Immature natural killer cell (primary cell): ENCODE results near the gene PRR4. TPM values are rescaled to one million over a fixed set of nuclear protein-coding genes. Genes with fewer than 3 reads are reported as not detected.

Experiments
- DNase-seq, 3 donors: peaks; one replicate each; pipeline ENCODE4 v3.0.0; 2022; ENCODE audit warnings: mixed read lengths in 1 of 3
- H3K27ac Mint-ChIP-seq, 6 donors: one replicate each; pipeline ENCODE4 v1.8.0; 2020; ENCODE audit warnings: mixed read lengths in 6 of 6, mild to moderate bottlenecking in 5 of 6, inconsistent platforms in 4 of 6, moderate library complexity in 3 of 6
- H3K27me3 Mint-ChIP-seq, 3 donors: one replicate each; pipeline ENCODE4 v1.8.0; 2020 to 2021; ENCODE audit warnings: low read depth in 3 of 3, mild to moderate bottlenecking in 3 of 3, mixed read lengths in 3 of 3, moderate library complexity in 3 of 3, inconsistent platforms in 1 of 3
- H3K36me3 Mint-ChIP-seq, 3 donors: one replicate each; pipeline ENCODE4 v1.8.0; 2020; ENCODE audit warnings: mixed read lengths in 3 of 3, inconsistent platforms in 2 of 3, mild to moderate bottlenecking in 2 of 3
- H3K4me1 Mint-ChIP-seq, 2 donors: one replicate each; pipeline ENCODE4 v1.8.0; 2020; ENCODE audit warnings: inconsistent platforms in 2 of 2, mild to moderate bottlenecking in 2 of 2, mixed read lengths in 2 of 2, moderate library complexity in 1 of 2
- H3K4me3 Mint-ChIP-seq, 5 donors: one replicate each; pipeline ENCODE4 v1.8.0; 2020; ENCODE audit warnings: mild to moderate bottlenecking in 5 of 5, mixed read lengths in 5 of 5, inconsistent platforms in 3 of 5, moderate library complexity in 3 of 5
- H3K9me3 Mint-ChIP-seq, 6 donors: one replicate each; pipeline ENCODE4 v1.8.0; 2020; ENCODE audit warnings: mild to moderate bottlenecking in 6 of 6, mixed read lengths in 6 of 6, inconsistent platforms in 4 of 6, moderate library complexity in 3 of 6
- polyA plus RNA-seq, 3 donors: library from polyadenylated mRNA; unstranded; fragments of 300-500 nt; fragmentation: Illumina TruSeq; gene quantifications; one replicate each; pipeline ENCODE4 v1.2.3, GENCODE V29; 2021

The PRR4 gene
- polyA plus RNA-seq, result 1 to 10 TPM; 1.9 to 4.5 (median 3.5) TPM

- peak; percentile 31 to 50 (median 43) for DNase-seq
- Mint-ChIP-seq H3K9me3 (peaks cover 0 to 1% (median 0%) of the 10 kb centered on the region in 6 donors), H3K27me3 (no peaks in the 10 kb centered on the region), H3K4me1 (peaks cover 41 to 43% of the 10 kb centered on the region in 2 donors), H3K4me3 (peak within 1 kb of the TSS in 1 of 5 donors; percentile 25), H3K27ac (peak within 1 kb of the TSS in 4 of 6 donors; percentile 37 to 74 (median 49)), H3K36me3 (peaks cover 15 to 27% (median 21%) of the 10 kb centered on the region in 3 donors)
Observed at GRCh38 chr12:10849425-10849878, at the start of gene PRR4. PRR4 (minus strand) TSS chr12:10849475; CDS start chr12:10849437, 38 bp downstream.

GRCh38 chr12:10896854-10897253 is 47.6 kb upstream of the PRR4 start:
- Mint-ChIP-seq H3K36me3 (peaks cover under 1 to 21% (median 18%) of the 10 kb centered on the region in 3 donors), H3K4me1 (no peaks in the 10 kb centered on the region)

GRCh38 chr12:10891937-10892336 is 42.7 kb upstream of the PRR4 start:
- no peaks in the 10 kb centered on the region for H3K4me1 Mint-ChIP-seq
- H3K27ac Mint-ChIP-seq, result no peak overlapping the region
- no peak overlapping the region for H3K4me3 Mint-ChIP-seq
- H3K9me3 Mint-ChIP-seq, result no peaks in the 10 kb centered on the region
- H3K36me3 Mint-ChIP-seq, result peaks cover 6 to 24% (median 11%) of the 10 kb centered on the region in 3 donors
- H3K27me3 Mint-ChIP-seq, result no peaks in the 10 kb centered on the region
- DNase-seq, result no peak

More at GRCh38 chr12:10896854-10897253, 47.6 kb upstream of the PRR4 start:
- H3K9me3 Mint-ChIP-seq, result peaks cover 0 to 4% (median 3%) of the 10 kb centered on the region in 6 donors
- DNase-seq, result no peak
- no peak overlapping the region for H3K4me3 Mint-ChIP-seq
- H3K27ac Mint-ChIP-seq, result no peak overlapping the region
- H3K27me3 Mint-ChIP-seq, result no peaks in the 10 kb centered on the region

GRCh38 chr12:10889226-10889625 is 40.0 kb upstream of the PRR4 start:
- Mint-ChIP-seq H3K9me3 (no peaks in the 10 kb centered on the region), H3K4me1 (no peaks in the 10 kb centered on the region), H3K27me3 (no peaks in the 10 kb centered on the region), H3K27ac (no peak overlapping the region), H3K4me3 (no peak overlapping the region), H3K36me3 (peaks cover 6 to 18% (median 9%) of the 10 kb centered on the region in 3 donors)
- DNase-seq, result no peak

GRCh38 chr12:10884086-10884725 is 34.9 kb upstream of the PRR4 start, which contains the start of gene PRH1:
PRH1 (minus strand) TSS chr12:10884255; CDS start chr12:10884217, 38 bp downstream.
- Mint-ChIP-seq H3K4me1 (no peaks in the 10 kb centered on the region), H3K27ac (no peak within 1 kb of the TSS), H3K4me3 (no peak within 1 kb of the TSS), H3K36me3 (peaks cover 8 to 15% (median 11%) of the 10 kb centered on the region in 3 donors), H3K9me3 (no peaks in the 10 kb centered on the region), H3K27me3 (no peaks in the 10 kb centered on the region)
- DNase-seq, result no peak

GRCh38 chr12:10873378-10873777 is 24.1 kb upstream of the PRR4 start:
- Mint-ChIP-seq H3K4me1 (no peaks in the 10 kb centered on the region), H3K36me3 (peaks cover 12 to 37% (median 26%) of the 10 kb centered on the region in 3 donors), H3K27ac (no peak overlapping the region), H3K9me3 (no peaks in the 10 kb centered on the region), H3K27me3 (peaks cover 0 to 1% (median 0%) of the 10 kb centered on the region in 3 donors), H3K4me3 (no peak overlapping the region)
- no peak for DNase-seq

GRCh38 chr12:10867381-10867780 is 18.1 kb upstream of the PRR4 start:
- no peak for DNase-seq
- H3K27ac Mint-ChIP-seq, result no peak overlapping the region
- peaks cover 9 to 25% (median 16%) of the 10 kb centered on the region in 3 donors for H3K36me3 Mint-ChIP-seq
- no peak overlapping the region for H3K4me3 Mint-ChIP-seq
- H3K9me3 Mint-ChIP-seq, result peaks cover 3 to 8% (median 4%) of the 10 kb centered on the region in 6 donors
- H3K27me3 Mint-ChIP-seq, result peaks cover 0 to 1% (median 0%) of the 10 kb centered on the region in 3 donors
- no peaks in the 10 kb centered on the region for H3K4me1 Mint-ChIP-seq

- Mint-ChIP-seq H3K4me1 (no peaks in the 10 kb centered on the region), H3K27ac (no peak overlapping the region), H3K27me3 (peaks cover 2 to 3% (median 3%) of the 10 kb centered on the region in 3 donors), H3K36me3 (peaks cover 41 to 48% (median 44%) of the 10 kb centered on the region in 3 donors), H3K4me3 (no peak overlapping the region), H3K9me3 (peaks cover 8 to 27% (median 13%) of the 10 kb centered on the region in 6 donors)
- DNase-seq, result no peak
Observed at GRCh38 chr12:10863512-10864218, 14.4 kb upstream of the PRR4 start.

GRCh38 chr12:10861366-10861765 is 12.1 kb upstream of the PRR4 start:
- Mint-ChIP-seq H3K9me3 (peaks cover 15 to 49% (median 24%) of the 10 kb centered on the region in 6 donors), H3K36me3 (peaks cover 61 to 67% (median 61%) of the 10 kb centered on the region in 3 donors)

GRCh38 chr12:10855807-10856206 is 6.5 kb upstream of the PRR4 start:
- Mint-ChIP-seq H3K36me3 (peaks cover 46 to 51% (median 49%) of the 10 kb centered on the region in 3 donors), H3K4me1 (peaks cover 25 to 34% of the 10 kb centered on the region in 2 donors), H3K9me3 (peaks cover 8 to 35% (median 17%) of the 10 kb centered on the region in 6 donors), H3K27me3 (peaks cover 0 to 4% (median 1%) of the 10 kb centered on the region in 3 donors), H3K4me3 (no peak overlapping the region), H3K27ac (no peak overlapping the region)
- DNase-seq, result no peak

More at GRCh38 chr12:10861366-10861765, 12.1 kb upstream of the PRR4 start:
- no peak overlapping the region for H3K27ac Mint-ChIP-seq
- H3K4me1 Mint-ChIP-seq, result no peaks in the 10 kb centered on the region
- H3K4me3 Mint-ChIP-seq, result no peak overlapping the region
- peaks cover 2 to 3% (median 2%) of the 10 kb centered on the region in 3 donors for H3K27me3 Mint-ChIP-seq
- no peak for DNase-seq

GRCh38 chr12:10853776-10854175 is 4.5 kb upstream of the PRR4 start:
- DNase-seq, result no peak
- H3K9me3 Mint-ChIP-seq, result peaks cover 4 to 30% (median 14%) of the 10 kb centered on the region in 6 donors
- peaks cover 29 to 36% (median 32%) of the 10 kb centered on the region in 3 donors for H3K36me3 Mint-ChIP-seq
- H3K27ac Mint-ChIP-seq, result no peak overlapping the region
- H3K4me3 Mint-ChIP-seq, result no peak overlapping the region
- H3K27me3 Mint-ChIP-seq, result peaks cover 0 to 3% (median 1%) of the 10 kb centered on the region in 3 donors
- peaks cover 41 to 52% of the 10 kb centered on the region in 2 donors for H3K4me1 Mint-ChIP-seq

GRCh38 chr12:10851243-10851858 is 2.1 kb upstream of the PRR4 start:
- Mint-ChIP-seq H3K9me3 (peaks cover 1 to 8% (median 5%) of the 10 kb centered on the region in 6 donors), H3K27me3 (peaks cover 0 to 3% (median 1%) of the 10 kb centered on the region in 3 donors), H3K27ac (peak overlapping the region in 5 of 6 donors; percentile 2 to 74 (median 36)), H3K36me3 (peaks cover 14 to 27% (median 19%) of the 10 kb centered on the region in 3 donors), H3K4me3 (peak overlapping the region in 1 of 5 donors; percentile 7), H3K4me1 (peaks cover 41 to 52% of the 10 kb centered on the region in 2 donors)
- DNase-seq, result peak in 2 of 3 donors; percentile 8 to 17

- Mint-ChIP-seq H3K36me3 (peaks cover 16 to 26% (median 21%) of the 10 kb centered on the region in 3 donors), H3K9me3 (peaks cover 0 to 1% (median 0%) of the 10 kb centered on the region in 6 donors), H3K4me1 (peaks cover 35 to 37% of the 10 kb centered on the region in 2 donors), H3K27ac (peak overlapping the region in 1 of 6 donors; percentile 8), H3K27me3 (no peaks in the 10 kb centered on the region), H3K4me3 (no peak overlapping the region)
- no peak for DNase-seq
Observed at GRCh38 chr12:10847744-10848143, 1.5 kb downstream of the PRR4 start.
